ENCODE measurements around the gene TTLL10. TPM values are rescaled to one million over a fixed set of nuclear protein-coding genes. Genes with fewer than 3 reads are reported as not detected.

TTLL10 gene
- total RNA-seq, 1 donor from 2014 or later: not detected

- Histone ChIP-seq H3K36me3 (no peaks in the 10 kb centered on the region), H3K4me1 (peaks cover 18% of the 10 kb centered on the region), H3K4me3 (no peak overlapping the region), H3K27me3 (no peaks in the 10 kb centered on the region), H3K27ac (no peak overlapping the region), H3K9me3 (no peaks in the 10 kb centered on the region)
- intact Hi-C loops (cut with DNase I): no loop called here
- no peak for TF ChIP-seq POLR2A (IDR thresholded peaks at IDR 0.05)
- TF ChIP-seq CTCF (IDR thresholded peaks at IDR 0.05): no peak
- no peak for TF ChIP-seq POLR2AphosphoS5 (IDR thresholded peaks at IDR 0.05; ENCODE audit: insufficient read depth in 1 of 2, low read depth in 1 of 2)
- DNase-seq (ENCODE audit: extremely low spot score in 2 of 2): no peak
These were observed 13.3 kb upstream of the TTLL10 start for GRCh38 chr1:1160281-1160930.

- Histone ChIP-seq H3K27me3 (no peaks in the 10 kb centered on the region), H3K27ac (no peak overlapping the region), H3K36me3 (no peaks in the 10 kb centered on the region), H3K9me3 (no peaks in the 10 kb centered on the region), H3K4me3 (no peak overlapping the region), H3K4me1 (peaks cover 18% of the 10 kb centered on the region)
- intact Hi-C loops (cut with DNase I): no loop called here
- no peak for DNase-seq (ENCODE audit: extremely low spot score in 2 of 2)
- TF ChIP-seq CTCF (IDR thresholded peaks at IDR 0.05) (no peak), POLR2AphosphoS5 (IDR thresholded peaks at IDR 0.05; ENCODE audit: insufficient read depth in 1 of 2, low read depth in 1 of 2) (no peak), POLR2A (IDR thresholded peaks at IDR 0.05) (no peak)
These were observed 12.5 kb upstream of the TTLL10 start for GRCh38 chr1:1161078-1161682.

GRCh38 chr1:1161683-1162079 lies 12.0 kb upstream of the TTLL10 start:
- peaks cover 22% of the 10 kb centered on the region for H3K4me1 ChIP-seq
- peak overlapping the region; percentile 4 for H3K27ac ChIP-seq
- intact Hi-C loops (cut with DNase I): no loop called here
- no peak for DNase-seq (ENCODE audit: extremely low spot score in 2 of 2)
- H3K4me3 ChIP-seq: no peak overlapping the region
- no peaks in the 10 kb centered on the region for H3K27me3 ChIP-seq
- no peak for TF ChIP-seq POLR2A (IDR thresholded peaks at IDR 0.05)
- no peak for TF ChIP-seq POLR2AphosphoS5 (IDR thresholded peaks at IDR 0.05; ENCODE audit: insufficient read depth in 1 of 2, low read depth in 1 of 2)
- no peak for TF ChIP-seq CTCF (IDR thresholded peaks at IDR 0.05)
- no peaks in the 10 kb centered on the region for H3K9me3 ChIP-seq
- H3K36me3 ChIP-seq: no peaks in the 10 kb centered on the region

- no peaks in the 10 kb centered on the region for H3K36me3 ChIP-seq
- no peaks in the 10 kb centered on the region for H3K27me3 ChIP-seq
- intact Hi-C loops (cut with DNase I): no loop called here
- no peak for DNase-seq (ENCODE audit: extremely low spot score in 2 of 2)
- peak overlapping the region; percentile 75 for H3K27ac ChIP-seq
- no peak for TF ChIP-seq POLR2A (IDR thresholded peaks at IDR 0.05)
- no peak for TF ChIP-seq POLR2AphosphoS5 (IDR thresholded peaks at IDR 0.05; ENCODE audit: insufficient read depth in 1 of 2, low read depth in 1 of 2)
- no peak for TF ChIP-seq CTCF (IDR thresholded peaks at IDR 0.05)
- peak overlapping the region; percentile 30 to 46 for H3K4me3 ChIP-seq
- no peaks in the 10 kb centered on the region for H3K9me3 ChIP-seq
- H3K4me1 ChIP-seq: peaks cover 28% of the 10 kb centered on the region
These were observed 10.8 kb upstream of the TTLL10 start for GRCh38 chr1:1162597-1163537.

Data from vagina (tissue), 2 donors.